ENCODE results near the gene IMPDH1. TPM values are rescaled to one million over a fixed set of nuclear protein-coding genes. Genes with fewer than 3 reads are reported as not detected.

The IMPDH1 gene
- total and polyA plus RNA-seq, 4 donors = 25.9 to 136 (median 61.9) TPM

GRCh38 chr7:128389618-128390329 is 20.0 kb downstream of the IMPDH1 start:
- Histone ChIP-seq H3K27ac (ENCODE audit: low read depth in 1 of 2, low read length in 1 of 2) (no peak overlapping the region), H3K27me3 (ENCODE audit: control insufficient read depth in 3 of 3, insufficient read depth in 3 of 3, low read length in 2 of 3) (peaks cover 0 to 4% (median 0%) of the 10 kb centered on the region in 3 donors), H3K9me3 (ENCODE audit: control insufficient read depth in 4 of 4, insufficient read depth in 3 of 4, low read length in 3 of 4) (no peaks in the 10 kb centered on the region), H3K4me1 (ENCODE audit: control insufficient read depth in 5 of 5, insufficient read depth in 5 of 5, low read length in 5 of 5) (peaks cover 0 to 6% (median 0%) of the 10 kb centered on the region in 5 donors), H3K36me3 (ENCODE audit: control insufficient read depth in 4 of 4, insufficient read depth in 4 of 4, low read length in 4 of 4) (peaks cover 0 to 27% (median 3%) of the 10 kb centered on the region in 4 donors), H3K9ac (ENCODE audit: insufficient read depth in 1 of 2, low read length in 2 of 2) (no peak overlapping the region), H3K4me3 (no peak overlapping the region)
- ATAC-seq (ENCODE audit: insufficient read depth, low FRiP score) (no peak), DNase-seq (no peak)
- 71 to 81% methylated on average over 9 of the region's 9 CpGs for WGBS, 2 donors
- no peak for TF ChIP-seq CTCF (IDR thresholded peaks at IDR 0.05; ENCODE audit: control extremely low read depth, extremely low read depth)

GRCh38 chr7:128389085-128389617 is 20.6 kb downstream of the IMPDH1 start:
- peaks cover 0 to 6% (median 0%) of the 10 kb centered on the region in 5 donors for H3K4me1 ChIP-seq (ENCODE audit: control insufficient read depth in 5 of 5, insufficient read depth in 5 of 5, low read length in 5 of 5)
- 36 to 53% methylated on average over 2 of the region's 2 CpGs for WGBS, 2 donors
- no peak overlapping the region for H3K4me3 ChIP-seq
- H3K36me3 ChIP-seq (ENCODE audit: control insufficient read depth in 4 of 4, insufficient read depth in 4 of 4, low read length in 4 of 4) = peaks cover 0 to 20% (median 2%) of the 10 kb centered on the region in 4 donors
- DNase-seq (no peak), ATAC-seq (ENCODE audit: insufficient read depth, low FRiP score) (no peak)
- H3K27ac ChIP-seq (ENCODE audit: low read depth in 1 of 2, low read length in 1 of 2) = no peak overlapping the region
- no peaks in the 10 kb centered on the region for H3K9me3 ChIP-seq (ENCODE audit: control insufficient read depth in 4 of 4, insufficient read depth in 3 of 4, low read length in 3 of 4)
- no peak overlapping the region for H3K9ac ChIP-seq (ENCODE audit: insufficient read depth in 1 of 2, low read length in 2 of 2)
- no peak for TF ChIP-seq CTCF (IDR thresholded peaks at IDR 0.05; ENCODE audit: control extremely low read depth, extremely low read depth)
- peaks cover 0 to 4% (median 0%) of the 10 kb centered on the region in 3 donors for H3K27me3 ChIP-seq (ENCODE audit: control insufficient read depth in 3 of 3, insufficient read depth in 3 of 3, low read length in 2 of 3)

GRCh38 chr7:128388145-128388485 is 21.7 kb downstream of the IMPDH1 start:
- Histone ChIP-seq H3K9ac (ENCODE audit: insufficient read depth in 1 of 2, low read length in 2 of 2) (no peak overlapping the region), H3K9me3 (ENCODE audit: control insufficient read depth in 4 of 4, insufficient read depth in 3 of 4, low read length in 3 of 4) (no peaks in the 10 kb centered on the region), H3K36me3 (ENCODE audit: control insufficient read depth in 4 of 4, insufficient read depth in 4 of 4, low read length in 4 of 4) (peaks cover 0 to 11% (median 0%) of the 10 kb centered on the region in 4 donors), H3K4me1 (ENCODE audit: control insufficient read depth in 5 of 5, insufficient read depth in 5 of 5, low read length in 5 of 5) (peaks cover 0 to 6% (median 0%) of the 10 kb centered on the region in 5 donors), H3K27ac (ENCODE audit: low read depth in 1 of 2, low read length in 1 of 2) (no peak overlapping the region), H3K4me3 (no peak overlapping the region), H3K27me3 (ENCODE audit: control insufficient read depth in 3 of 3, insufficient read depth in 3 of 3, low read length in 2 of 3) (peaks cover 0 to 4% (median 0%) of the 10 kb centered on the region in 3 donors)
- WGBS, 2 donors = 45 to 46% methylated on average over 3 of the region's 3 CpGs
- TF ChIP-seq CTCF (IDR thresholded peaks at IDR 0.05; ENCODE audit: control extremely low read depth, extremely low read depth) = no peak
- no peak for DNase-seq
- ATAC-seq (ENCODE audit: insufficient read depth, low FRiP score) = no peak
